Suppressor macrophage (primary cell): ENCODE results near the gene ELOVL6.
A peak's percentile ranks its signal among the peaks of the same experiment; 100 is the strongest.
"Not testable (repeated sequence)": the region's sequence is repeated elsewhere in the genome, so short reads cannot be mapped to it uniquely, and the experiment has no call there.

Experiments used
- DNase-seq, 4 experiments: peaks; one replicate each; pipeline ENCODE4 v3.0.0-alpha.2; 2020 to 2022

ELOVL6 gene

DNA sequence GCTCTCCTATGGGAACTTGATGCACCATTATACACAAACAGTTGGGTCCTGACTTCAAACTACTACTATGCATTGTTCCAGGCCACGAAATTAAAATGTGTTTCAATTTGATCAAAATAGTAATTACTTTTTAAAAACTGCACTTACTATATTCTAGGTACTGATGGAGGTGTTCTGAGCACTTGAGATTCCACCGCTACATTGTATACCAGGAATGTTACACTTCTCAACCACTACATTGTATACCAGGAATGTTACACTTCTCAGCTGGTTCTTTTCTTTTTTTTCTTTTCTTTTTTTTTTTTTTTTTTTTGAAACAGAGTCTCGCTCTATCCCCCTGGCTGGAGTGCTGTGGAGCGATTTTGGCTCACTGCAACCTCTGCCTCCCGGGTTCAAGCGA lies 77.9 kb downstream of the ELOVL6 start:
- no peak for DNase-seq

DNA sequence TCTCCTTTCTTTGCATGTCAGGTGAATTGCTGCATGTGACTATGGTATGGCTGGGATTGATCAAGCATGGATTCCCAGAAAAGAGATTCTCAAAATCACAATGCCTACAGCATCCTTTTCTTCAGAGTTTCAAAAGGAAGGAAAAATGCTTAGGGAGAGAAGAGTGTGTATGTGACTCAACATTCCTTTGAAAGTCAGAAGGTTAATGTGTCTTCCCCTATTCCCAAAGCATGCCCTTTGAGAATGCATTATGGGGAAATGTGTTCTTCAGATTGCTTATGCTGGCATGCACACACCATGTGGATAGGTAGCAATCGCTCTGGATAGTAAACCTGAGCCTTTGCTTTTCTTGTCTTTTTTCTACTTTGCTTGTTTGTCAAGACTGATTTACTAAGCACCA lies 78.5 kb downstream of the ELOVL6 start:
- peak in 1 of 4 experiments; percentile 15 for DNase-seq

DNA sequence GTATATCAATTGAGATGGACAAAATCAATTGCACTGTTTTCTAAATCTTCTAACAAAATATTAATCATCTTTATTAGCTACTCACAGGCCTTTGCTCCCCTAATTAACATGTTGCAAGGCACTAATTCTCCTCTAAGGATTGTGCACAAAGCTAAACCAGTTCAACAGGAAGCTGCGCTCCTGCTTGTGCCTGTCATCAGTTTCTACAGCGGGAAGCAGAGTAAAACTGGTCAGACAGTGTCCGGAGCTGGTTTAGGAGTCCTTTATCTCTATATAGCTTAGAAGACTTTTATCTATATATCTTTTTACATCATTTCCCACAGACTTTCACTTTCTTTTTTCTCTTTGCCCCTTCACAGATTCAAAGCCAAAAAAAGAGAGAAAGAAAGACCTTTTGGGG lies 79.1 kb downstream of the ELOVL6 start:
- peak in 3 of 4 experiments; percentile 13 to 31 (median 26) for DNase-seq

DNA sequence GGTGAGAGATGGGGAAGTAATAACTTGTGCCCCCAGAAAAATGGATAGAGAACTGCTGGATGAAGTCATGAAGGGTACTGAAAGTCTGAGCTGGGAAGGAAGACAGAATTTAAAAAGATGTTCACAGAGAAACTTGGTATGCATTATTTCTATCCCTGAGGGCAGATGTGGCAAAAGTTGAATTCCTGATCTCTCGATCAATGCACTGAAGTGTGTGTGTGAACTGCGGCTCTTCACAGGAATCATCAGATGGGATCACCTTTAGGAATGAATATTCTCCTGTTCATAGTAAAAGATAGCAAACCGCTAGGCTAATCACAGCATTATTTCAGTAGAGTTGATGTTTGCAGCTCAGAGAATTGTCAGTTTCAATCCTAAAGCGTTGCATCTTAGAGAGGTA lies 86.4 kb downstream of the ELOVL6 start:
- DNase-seq, result no peak

DNA sequence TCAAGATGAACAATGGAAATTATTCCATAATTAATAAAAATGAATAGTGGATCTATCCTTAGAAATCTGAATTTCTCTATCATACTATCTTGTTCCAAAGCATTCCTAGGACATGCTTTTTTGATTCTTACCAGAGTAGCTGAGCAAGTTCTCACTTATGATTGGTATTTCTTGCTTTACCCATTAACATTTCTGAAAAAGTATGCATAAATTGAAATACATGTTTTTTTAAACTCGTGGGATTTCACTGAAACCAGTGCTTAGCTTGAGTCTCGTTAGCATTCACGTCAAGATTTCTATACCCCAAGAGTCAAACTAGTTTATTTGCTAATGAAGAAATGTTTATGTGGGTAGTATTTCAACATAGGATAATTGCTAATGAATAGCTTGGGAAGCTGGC lies 89.0 kb downstream of the ELOVL6 start:
- DNase-seq, result no peak

DNA sequence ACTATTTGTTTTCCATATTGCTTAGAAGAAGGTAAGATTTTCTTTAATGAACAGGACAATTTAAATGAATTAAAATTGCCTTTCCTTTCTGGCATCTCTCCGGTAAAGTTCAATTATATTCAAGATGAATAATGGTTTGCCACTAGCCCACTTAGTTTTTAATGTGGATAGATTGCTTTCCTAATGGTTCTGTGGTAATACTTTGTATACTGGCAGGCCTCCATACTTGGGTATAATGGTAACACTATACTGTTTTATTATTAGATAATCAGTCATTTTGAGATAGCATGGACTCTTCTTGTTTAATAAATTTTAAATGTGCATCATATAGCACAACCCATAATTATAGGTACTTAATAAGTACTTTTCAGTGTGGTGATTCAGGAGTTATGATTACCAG lies 89.5 kb downstream of the ELOVL6 start:
- DNase-seq, result no peak

DNA sequence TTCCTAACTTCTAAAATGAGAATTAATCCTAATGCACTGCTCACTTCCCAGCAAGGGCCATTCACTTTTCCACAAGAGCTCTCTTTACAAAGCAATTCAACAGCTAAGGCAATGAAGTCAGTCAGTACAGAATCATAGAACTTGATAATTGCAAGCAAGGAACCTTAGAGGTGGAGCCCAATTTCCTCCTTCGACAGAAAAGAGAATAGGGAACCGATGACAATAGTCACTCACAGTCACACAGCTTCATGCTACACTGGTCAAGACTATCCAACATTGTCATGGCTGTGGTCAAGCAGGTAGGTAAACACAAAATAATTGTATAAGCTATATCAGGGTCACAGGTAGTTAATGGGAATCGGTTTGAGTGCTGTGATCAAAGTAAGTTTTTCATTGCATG lies 90.0 kb downstream of the ELOVL6 start:
- peak in 3 of 4 experiments; percentile 30 to 52 (median 38) for DNase-seq

DNA sequence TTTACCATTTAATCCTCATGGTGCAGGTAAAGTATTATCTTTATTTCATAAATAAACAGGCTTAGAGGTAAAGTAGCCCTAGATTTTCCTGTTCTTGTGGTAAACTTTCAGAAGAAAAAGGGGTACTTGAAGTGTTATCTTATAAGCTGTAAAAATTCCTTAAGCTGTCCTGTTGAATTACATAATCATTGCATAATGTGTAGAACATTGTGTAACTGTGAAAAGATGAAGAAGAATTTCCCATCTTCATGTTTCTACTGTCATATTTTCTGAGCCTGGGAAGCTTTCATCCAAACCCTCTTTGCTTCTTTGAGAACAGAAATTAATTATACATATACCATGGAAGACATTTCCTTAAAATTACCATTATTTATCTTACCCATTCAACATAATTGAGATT lies 90.5 kb downstream of the ELOVL6 start:
- DNase-seq, result peak in 2 of 4 experiments; percentile 46 to 70

DNA sequence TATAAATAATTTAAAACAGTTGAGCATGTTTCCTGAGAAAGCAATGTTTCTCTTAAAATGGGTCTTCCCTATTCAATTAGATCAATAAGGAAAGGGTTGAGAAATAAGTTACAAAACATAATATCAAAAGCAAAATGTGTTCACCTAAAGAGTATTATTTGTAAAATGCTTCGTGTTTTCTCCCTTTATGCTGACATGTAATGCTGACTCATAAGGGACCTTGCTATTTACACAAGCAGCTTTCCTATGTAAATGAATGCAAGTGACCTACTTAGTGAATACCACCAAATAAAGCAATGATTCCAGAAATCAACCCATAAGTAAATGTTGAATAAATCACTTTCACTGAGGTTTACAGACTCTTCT lies 91.5 kb downstream of the ELOVL6 start:
- peak in 2 of 4 experiments; percentile 27 to 31 for DNase-seq

DNA sequence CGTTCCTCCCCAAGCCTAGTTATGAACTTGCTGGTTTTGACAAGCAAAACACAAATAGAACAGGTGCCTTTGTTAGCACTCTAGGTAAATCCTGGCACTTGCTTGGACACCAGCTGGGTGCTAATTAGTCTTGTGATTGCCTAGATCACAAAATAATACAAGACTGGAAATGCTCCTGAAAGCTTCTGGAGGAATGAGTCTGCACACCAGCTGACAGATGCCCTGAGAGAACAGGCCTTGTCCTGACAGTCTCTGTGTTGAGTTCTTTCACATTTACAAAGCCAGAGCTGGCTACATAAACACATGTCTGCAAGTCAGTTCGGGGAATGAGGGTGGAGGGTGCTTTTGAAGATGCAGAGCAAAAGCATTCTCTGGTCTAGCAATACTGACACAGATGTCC lies 93.8 kb downstream of the ELOVL6 start:
- DNase-seq, result no peak

DNA sequence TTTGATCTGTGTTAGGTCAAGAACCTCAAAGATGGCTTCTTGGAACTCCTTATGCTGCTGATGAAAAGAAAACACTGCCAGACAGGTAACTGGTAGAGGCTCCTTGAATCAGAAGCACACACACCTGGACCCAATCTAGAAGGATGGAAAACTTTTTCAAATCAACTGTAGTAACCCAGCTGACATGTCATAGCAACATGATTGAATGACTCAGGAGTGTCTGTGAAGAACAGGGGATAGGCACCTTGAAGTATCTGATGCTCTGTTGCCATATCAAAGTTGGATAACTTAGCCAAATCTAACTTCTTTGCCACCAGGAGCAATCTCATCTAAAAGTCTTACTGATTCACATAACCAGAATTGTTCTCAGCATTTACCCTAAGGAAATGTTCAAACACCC lies 98.8 kb downstream of the ELOVL6 start:
- no peak for DNase-seq

DNA sequence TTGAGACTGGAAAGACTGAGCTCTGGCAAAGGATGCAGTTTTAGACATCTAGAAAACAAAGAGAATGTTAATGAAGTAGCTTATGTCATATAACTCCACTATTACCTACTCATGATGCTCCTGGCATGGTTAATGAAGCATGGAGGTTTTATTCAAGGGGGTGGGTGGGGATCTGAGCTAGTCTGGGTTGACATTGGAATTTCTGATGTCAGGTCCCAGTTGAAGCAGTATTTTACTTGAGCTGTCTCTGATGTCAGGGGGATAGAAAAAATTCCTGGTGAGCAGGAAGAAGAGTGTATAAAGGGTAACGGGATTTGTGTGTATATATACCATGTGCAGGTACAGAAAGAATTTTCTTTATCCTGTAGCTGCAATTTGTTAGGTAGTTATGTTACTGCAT lies 102.0 kb downstream of the ELOVL6 start:
- no peak for DNase-seq

DNA sequence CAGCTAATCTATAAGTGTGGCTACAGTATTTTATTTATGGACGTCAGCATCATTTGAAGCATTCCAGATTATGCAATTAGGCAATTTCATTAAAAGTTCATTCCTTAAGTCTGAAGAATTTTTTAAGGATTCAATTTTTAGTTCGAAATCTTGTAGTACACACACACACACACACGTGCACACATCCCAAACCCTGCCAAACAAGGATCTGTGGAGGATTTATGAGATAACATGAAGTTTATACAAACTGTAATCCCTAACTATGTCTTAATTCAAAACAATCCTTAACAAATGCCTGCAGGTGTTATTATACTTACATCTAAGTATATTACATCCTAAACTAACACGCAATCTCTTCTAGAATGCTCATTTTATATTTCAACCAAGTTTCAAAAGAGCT lies 105.8 kb downstream of the ELOVL6 start:
- no peak for DNase-seq

DNA sequence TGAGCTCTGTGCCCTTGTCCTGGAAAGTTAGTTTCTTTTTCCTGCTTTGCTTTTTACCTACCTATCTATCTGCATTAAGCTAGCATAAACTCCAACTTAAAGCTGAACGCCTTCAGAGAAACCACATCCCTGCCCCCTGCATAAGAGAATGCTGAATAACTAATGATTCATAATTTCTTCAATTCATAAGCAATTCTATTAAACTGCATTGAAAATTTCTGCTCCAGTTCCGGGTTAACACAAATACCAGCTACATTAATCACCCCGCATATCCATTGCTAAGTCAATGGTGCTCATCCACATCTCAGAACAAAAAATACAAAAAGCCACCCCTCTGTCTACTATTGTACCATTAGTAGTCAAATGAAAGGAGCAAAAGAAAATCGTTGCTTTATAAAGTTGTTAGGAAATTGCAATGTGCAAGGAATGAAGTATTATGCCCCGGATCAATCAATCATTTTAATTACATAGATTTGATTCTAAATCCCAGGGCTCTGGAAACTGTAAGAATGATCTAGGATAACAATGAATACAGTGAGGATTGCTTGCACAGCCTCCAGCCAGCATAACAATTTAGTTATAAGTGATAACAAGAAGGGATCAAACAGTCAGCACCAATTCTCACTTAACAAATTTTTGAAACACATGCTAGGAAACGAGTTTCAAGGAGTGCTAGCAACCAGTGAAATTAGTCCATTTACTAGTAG lies 106.8 kb downstream of the ELOVL6 start:
- DNase-seq, result no peak

DNA sequence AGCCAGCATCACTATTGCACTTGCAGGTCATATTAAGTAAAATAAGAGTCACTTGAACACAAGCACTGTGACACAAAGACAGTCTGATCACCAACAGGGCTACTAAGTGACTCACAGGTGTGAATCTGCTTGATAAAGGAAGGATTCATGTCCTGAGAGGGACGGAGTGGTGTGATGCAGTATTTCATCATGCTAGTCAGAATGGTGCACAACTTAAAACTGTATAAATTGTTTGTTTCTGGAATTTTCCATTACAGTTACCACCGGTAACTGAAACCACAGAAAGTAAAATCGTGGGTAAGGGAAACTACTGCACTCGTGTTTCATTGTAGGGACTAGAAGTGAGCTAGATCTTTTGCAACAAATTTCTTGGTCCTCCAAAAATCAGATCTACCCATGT lies 109.7 kb downstream of the ELOVL6 start:
- DNase-seq, result no peak

DNA sequence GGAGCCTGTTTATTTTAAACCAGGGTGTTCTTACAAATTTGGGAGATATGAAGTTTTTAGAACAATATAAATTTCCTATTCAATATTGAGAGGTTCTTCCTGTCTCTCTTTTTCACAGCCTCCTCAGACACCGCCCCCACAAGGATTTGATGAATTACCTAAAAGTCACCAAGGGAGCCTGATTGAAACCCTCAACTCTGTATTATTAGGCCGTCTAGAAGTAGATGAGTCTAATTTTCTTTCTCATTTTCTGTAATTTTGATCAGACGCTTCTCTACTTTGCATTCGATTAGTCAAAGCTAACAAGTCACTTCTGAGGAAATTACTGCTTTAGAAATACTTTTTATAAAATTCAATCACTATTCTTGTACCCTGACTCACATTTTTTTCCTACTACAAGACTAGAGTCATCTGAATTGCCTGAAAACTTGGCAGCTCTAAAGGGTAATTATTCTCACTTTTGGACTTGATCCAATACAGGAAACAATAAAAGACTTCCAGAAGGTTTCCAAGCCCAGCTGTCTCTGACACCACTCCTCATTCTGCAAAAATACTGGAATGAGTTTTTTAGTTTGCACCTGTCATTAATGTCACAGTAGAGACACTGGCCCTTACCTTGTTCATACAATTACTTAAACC lies 111.2 kb downstream of the ELOVL6 start:
- DNase-seq, result no peak

DNA sequence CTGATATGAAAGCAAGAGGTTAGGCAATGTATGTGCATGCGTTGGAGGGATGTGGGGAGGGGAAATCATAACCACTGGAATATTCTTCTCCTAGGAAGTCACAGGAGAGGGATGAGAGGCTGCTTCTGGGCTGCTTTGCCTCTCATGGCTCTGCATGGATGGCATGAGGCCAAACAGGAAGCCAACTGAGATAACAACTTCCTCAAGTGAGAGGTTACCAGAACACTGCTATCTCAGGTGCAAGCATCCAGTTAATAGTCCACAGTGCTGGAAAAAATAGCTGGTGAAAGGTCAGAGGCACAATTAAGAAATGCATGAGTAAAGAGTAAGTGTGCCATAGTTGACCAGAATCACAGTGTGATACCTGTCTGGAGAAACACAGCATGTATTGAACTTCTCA lies 113.3 kb downstream of the ELOVL6 start:
- peak in 1 of 4 experiments; percentile 4 for DNase-seq

DNA sequence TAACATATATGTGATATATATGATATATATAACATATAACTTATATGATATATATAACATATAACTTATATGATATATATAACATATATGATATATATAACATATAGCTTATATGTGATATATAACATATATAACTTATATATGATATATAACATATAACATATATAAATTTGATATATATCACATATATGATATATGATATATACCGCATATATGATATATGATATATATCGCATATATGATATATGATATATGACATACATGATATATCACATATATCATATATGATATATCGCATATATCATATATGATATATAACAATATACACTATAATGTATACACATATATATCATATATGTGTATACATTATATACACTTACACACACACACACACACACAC lies 114.3 kb downstream of the ELOVL6 start:
- DNase-seq, result no peak

DNA sequence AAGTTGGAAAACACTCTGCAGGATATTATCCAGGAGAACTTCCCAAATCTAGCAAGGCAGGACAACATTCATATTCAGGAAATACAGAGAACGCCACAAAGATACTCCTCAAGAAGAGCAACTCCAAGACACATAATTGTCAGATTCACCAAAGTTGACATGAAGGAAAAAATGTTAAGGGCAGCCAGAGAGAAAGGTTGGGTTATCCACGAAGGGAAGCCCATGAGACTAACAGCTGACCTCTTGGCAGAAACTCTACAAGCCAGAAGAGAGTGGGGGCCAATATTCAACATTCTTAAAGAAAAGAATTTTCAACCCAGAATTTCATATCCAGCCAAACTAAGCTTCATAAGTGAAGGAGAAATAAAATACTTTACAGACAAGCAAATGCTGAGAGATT lies 120.3 kb downstream of the ELOVL6 start:
- not testable (repeated sequence) for DNase-seq

DNA sequence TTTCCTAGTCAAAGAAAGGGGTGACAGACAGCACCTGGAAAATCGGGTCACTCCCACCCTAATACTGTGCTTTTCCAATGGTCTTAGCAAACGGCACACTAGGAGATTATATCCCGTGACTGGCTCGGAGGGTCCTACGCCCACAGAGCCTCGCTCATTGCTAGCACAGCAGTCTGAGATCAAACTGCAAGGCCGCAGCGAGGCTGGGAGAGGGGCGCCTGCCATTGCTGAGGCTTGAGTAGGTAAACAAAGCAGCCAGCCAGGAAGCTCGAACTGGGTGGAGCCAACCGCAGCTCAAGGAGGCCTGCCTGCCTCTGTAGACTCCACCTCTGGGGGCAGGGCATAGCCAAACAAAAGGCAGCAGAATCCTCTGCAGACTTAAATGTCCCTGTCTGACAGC lies 121.6 kb downstream of the ELOVL6 start:
- DNase-seq, result not testable (repeated sequence)

DNA sequence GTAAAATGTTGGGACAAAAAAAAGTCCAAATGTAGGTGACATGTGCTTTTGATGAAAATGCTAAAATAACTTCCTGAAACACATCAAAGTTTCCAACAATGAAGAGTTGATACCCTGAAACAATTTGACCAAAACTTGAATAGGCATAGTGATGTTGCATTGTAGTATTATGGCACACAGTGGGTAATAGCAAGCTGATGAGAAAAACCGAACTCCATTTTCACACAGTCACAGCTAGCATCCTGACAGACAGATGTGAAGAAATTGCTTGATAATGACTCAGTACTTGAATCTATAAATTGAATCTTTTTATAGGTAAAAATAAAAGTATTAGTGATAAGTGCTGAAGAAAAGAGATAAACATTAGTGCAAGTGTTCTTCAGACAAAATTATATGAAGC lies 122.5 kb downstream of the ELOVL6 start:
- no peak for DNase-seq

DNA sequence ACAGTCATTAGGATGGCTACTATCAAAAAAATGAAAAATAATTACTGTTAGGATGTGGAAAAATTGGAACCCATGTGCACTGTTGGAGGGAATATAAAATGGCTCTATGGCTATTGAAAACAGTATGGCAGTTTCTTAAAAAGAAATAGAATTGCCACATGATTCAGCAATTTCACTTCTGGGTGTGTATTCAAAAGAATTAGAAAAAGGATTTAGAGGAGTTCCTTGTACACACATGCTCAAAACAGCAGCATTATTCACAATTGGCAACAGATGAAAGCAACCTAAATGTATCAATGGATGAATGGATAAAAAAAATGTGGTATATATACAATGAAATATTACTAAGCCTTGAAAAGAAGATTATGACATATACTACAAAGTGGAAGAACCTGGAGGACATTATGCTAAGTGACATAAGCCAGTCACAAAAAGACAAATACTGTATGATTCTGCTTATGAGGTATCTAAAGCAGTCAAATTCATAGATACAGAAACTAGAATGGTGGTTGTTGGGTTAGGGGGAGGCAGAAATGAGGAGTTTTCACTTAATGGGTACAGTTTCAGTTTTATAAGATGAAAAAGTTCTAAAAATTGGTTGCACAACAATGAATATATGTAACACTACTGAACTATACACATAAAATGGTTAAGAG lies 123.2 kb downstream of the ELOVL6 start:
- no peak for DNase-seq

DNA sequence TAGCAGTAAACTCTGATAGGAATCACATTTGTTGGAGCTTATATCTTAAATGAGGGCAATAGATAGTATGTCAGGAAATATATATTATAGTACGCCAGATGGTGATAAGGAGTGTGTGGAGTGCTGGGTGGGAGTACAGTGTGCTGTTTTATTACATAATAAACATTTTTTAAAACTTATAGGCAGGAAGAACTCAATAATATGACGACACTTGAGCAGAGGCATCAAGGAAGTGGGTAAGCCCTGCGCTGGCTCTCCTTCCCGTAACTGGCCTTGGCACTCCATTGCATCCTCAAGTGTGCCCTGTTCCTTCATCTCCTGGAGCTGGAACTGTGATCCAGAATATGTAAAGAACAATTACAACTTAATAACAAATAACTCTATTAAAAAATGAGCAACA lies 123.8 kb downstream of the ELOVL6 start:
- no peak for DNase-seq
